ENCODE measurements around the gene AMBN.

The AMBN gene, protein sequence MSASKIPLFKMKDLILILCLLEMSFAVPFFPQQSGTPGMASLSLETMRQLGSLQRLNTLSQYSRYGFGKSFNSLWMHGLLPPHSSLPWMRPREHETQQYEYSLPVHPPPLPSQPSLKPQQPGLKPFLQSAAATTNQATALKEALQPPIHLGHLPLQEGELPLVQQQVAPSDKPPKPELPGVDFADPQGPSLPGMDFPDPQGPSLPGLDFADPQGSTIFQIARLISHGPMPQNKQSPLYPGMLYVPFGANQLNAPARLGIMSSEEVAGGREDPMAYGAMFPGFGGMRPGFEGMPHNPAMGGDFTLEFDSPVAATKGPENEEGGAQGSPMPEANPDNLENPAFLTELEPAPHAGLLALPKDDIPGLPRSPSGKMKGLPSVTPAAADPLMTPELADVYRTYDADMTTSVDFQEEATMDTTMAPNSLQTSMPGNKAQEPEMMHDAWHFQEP

DNA sequence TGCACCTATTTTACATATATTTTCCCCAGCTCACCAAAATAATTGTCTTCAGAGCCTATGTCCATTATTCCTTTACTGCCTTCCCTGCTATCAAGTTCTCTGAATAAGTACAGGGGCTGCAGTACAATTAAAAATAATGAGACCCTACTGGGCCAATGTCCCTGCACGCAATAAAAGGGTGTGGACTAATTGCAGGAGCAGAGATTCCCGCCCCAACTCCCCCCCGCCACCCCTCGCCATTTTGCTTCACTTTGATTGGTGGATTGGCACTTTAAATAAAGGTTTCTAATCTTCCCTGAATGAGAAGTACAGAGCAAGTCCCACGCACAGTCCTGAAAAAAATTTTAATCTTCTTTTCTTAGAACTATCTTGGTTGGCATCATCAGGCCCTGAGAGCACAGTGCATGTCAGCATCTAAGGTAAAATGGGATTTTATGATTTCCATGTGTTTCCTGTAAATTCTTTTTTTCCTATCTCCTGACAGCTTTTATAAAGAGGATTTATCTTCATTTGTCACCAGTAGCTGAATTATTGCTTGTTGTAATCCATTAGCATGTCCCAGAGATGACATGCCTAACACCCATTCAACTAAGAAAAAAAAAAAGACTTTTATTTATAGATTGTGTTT is at the start of gene AMBN:
Gene AMBN (plus strand): TSS at position 302 of the 628 bp plus-strand sequence. CDS start 103 bp downstream, at position 405.
- no peak for DNase-seq (ENCODE audit: low read depth)

DNA sequence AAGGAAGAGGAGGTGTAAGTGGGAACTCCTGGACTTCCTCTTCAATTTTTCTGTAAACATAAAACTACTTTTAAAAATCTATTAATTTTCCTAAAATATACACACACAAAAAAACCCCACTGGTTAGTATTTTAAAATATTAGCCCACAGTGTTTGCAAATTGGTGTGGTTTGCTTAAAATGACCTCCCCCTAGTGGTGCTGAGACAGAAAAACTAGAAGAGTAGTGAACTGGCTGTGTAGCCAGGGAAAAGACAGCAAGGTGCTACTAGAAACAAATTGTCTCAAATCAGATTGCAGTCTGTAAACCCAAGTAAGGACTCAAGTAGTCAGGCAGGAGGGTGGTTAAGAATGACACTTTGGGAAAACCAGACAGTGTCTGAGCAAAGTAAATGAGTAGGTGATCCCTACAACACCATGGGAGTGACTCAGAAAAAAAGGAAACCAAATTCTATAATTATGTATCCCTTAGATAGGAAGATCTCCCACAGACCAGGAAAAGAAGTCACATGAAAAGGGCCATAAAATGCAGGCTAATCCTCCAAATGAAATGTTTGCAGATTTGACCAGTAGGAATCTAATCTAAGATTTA is 47.7 kb upstream of the AMBN start:
- DNase-seq (ENCODE audit: low read depth): no peak

- no peak for DNase-seq (ENCODE audit: low read depth)
These were observed 35.2 kb upstream of the AMBN start for GRCh38 chr4:70556856-70557255.

DNA sequence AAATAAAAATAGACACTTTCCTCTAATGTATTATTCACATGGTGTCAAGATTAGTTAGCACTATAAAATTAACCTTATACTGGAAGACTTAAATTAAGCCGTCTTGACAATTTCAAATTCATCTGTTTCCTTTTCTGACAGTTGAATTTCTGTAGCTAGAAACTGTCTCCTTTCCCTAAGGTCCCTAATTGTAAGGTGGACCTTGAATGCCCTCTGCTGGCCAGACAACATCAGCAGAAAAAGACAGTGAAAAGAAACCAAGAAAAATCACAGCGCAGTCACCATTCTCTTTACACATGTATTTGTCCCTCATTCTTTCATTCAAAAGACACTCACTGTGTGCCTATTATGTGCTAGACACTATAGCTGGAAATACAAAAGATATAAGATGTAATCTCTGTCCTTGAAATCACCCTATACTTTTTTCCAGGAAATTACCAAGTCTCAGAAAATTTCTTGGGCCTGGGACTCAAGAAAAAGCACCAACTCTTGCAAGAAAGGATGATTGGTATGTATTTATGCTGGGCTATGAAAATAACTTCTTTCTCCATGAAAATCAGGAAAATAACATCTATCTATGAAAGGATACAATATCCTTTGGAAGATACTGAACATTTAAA is 32.7 kb upstream of the AMBN start:
- peak; percentile 16 for DNase-seq (ENCODE audit: low read depth)

DNA sequence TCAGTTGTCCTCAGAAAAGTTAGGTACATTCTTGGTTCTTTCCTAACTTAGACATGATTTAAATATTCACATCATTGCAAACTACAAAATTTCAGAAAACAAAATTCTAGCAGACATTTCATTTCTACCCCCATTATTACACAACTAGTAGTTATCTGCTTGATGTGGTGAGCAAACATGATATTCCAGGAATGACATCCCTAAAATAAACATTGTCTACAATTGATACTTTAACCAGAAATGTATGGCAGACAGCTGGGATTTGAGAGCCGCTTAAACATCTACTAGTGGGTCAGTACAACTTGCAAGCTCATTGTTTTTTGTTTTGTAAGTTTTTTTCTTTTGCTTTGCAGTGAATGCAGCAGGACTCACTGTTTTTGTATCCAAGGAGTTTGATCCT is 32.1 kb upstream of the AMBN start:
- no peak for DNase-seq (ENCODE audit: low read depth)

DNA sequence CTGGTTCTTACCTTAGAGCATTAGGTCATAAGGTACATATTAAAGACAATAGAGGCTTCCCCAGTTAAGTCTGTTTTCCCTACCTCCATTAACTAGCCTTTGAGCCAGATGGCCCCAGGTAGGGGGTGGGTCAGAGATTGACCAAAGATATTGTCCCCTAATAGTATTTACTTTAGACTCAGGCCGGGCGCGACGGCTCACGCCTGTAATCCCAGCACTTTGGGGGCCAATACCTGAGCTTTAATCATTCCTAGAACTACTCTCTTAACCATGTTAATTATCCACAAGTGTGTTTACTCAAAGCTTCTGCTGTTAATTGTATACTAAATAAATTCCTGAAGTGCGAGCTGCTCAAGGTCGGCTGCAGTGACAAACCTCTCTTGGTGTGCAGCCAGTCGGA is 28.0 kb upstream of the AMBN start:
- DNase-seq (ENCODE audit: low read depth): no peak

GRCh38 chr4:70570796-70571195 is 21.3 kb upstream of the AMBN start:
- no peak for DNase-seq (ENCODE audit: low read depth)

DNA sequence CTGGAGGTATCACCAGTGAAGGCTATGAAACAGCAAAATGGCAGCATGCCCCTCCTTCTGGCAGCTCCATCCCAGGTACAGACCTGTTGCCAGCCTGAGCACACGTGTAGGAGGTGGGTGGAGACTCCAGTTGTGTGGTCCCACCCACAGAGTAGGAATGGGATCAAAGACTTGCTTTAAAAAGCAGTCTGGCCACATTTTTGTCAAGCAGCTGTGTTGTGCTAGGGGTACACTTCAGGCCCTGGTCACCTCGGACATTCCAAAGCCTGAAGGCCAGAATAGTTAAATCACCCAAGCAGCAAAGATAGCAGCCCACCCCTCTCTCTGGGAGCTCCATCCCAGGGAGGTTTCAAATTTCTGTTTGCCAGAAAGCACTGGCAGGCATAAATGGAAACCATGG is 20.3 kb upstream of the AMBN start:
- no peak for DNase-seq (ENCODE audit: low read depth)

GRCh38 chr4:70575964-70576363 is 16.1 kb upstream of the AMBN start:
- no peak for DNase-seq (ENCODE audit: low read depth)

DNA sequence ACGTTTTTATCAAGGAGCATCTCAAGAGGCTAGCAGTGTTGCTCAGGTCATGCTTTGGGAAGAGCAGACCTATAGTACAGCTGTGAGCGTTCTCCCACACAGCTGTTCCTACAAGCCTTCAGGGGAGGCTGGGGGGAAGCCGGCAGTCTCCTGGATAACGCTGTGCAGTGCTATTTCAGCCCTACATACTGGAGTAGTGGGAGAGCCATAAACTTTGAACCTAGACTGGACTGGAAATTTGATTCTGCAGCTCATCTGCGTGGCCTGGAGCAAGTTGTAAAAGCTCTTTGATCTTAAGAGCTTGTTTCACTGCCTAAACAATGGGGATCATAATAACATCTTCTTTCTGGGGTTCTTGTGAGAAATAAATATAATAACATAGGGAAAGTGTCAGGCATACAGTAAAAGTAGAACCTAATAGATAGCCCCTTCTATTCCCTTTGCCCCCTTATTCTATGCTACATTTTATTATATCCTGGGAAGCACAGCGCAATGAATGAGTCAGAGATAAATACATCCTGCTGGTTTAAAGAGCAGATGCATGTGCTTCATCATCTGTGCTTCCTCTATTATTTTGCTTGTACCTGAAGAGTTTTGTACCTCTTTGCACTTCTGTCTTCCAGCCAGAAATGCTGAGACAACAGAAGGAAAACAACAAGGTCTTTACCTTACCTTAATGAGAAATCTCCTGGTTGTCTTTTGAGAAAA is 14.7 kb upstream of the AMBN start:
- no peak for DNase-seq (ENCODE audit: low read depth)

- no peak for DNase-seq (ENCODE audit: low read depth)
These were observed 10.1 kb upstream of the AMBN start for GRCh38 chr4:70581980-70582379.

GRCh38 chr4:70583952-70584834 is 7.9 kb upstream of the AMBN start:
- no peak for DNase-seq (ENCODE audit: low read depth)

DNA sequence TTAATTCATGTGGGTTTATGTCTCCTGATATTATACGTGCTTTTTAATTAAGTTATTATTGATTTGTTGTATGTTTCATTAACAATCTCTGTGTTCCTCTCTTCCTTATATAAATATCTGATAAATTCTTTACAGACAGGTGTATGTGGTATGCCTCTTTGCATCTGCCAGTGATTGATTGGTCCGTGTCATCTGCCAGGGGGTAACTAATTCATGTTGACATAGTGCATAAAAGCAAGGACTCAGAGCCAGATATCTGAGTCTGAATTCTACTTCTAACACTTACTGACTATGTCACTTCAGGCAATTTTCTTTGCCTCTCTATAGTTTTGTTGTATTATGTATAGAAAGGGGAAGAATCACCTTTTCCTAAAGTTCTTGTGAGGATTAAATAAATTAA is 5.2 kb upstream of the AMBN start:
- no peak for DNase-seq (ENCODE audit: low read depth)

- no peak for DNase-seq (ENCODE audit: low read depth)
These were observed 2.3 kb upstream of the AMBN start for GRCh38 chr4:70589785-70590184.

- DNase-seq (ENCODE audit: low read depth): no peak
These were observed 2.1 kb downstream of the AMBN start for GRCh38 chr4:70594196-70594595.

DNA sequence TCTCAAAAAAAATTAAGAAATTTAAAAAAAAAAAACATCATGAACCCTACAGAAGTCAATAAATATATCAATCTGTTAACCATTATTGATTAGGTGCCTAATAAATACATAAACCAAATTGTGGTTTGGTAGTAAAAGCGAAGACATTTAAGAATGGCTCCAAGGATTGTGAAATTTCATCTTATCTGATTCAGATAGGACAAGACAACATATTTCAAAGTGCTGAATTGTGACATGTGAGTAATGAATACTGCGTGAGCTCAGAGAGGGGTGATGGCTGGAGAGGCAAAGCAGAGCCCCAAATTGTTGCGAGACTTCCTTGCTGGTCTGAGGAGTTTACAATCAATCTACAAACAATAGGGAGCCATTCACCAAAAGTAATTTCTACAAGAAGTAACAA is 8.2 kb downstream of the AMBN start:
- DNase-seq (ENCODE audit: low read depth): no peak

DNA sequence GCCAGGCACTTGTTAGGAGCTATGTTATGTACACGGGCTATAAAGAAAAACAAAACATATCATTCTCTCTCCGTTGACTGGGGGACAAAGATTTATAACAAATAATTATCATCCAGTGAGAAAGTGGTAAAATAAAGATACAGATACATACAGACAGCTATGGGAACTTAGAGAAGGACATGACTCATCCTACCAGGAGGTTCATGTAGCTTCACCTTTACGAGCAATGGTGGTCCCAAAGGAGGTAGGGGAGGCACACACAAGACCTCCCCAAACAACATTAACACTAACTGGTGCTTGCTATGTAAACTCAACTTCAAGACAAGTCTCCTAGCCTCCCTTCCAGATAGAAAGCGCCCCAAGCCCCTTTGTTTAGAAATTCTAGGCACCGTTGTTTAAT is 8.9 kb downstream of the AMBN start:
- DNase-seq (ENCODE audit: low read depth): no peak

GRCh38 chr4:70601422-70602039 is 9.5 kb downstream of the AMBN start:
- peak; percentile 43 for DNase-seq (ENCODE audit: low read depth)

- peak; percentile 50 for DNase-seq (ENCODE audit: low read depth)
These were observed 11.8 kb downstream of the AMBN start for GRCh38 chr4:70603856-70604255.

DNA sequence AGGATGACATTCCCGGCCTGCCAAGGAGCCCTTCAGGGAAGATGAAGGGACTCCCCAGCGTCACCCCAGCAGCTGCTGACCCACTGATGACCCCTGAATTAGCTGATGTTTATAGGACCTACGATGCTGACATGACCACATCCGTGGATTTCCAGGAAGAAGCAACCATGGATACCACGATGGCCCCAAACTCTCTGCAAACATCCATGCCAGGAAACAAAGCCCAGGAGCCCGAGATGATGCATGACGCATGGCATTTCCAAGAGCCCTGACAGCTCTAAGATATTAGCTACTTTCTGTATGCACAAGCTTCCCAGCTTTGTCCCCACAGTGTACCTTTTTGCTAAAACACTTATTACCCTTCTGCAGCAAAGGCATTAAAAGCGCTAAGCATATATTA is 14.4 kb downstream of the AMBN start:
- no peak for DNase-seq (ENCODE audit: low read depth)

Measured in fibroblast of gingiva (primary cell).